ENCODE results near the gene DISC1.
"Not testable (repeated sequence)": the region's sequence is repeated elsewhere in the genome, so short reads cannot be mapped to it uniquely, and the experiment has no call there.

The DISC1 gene

DNA sequence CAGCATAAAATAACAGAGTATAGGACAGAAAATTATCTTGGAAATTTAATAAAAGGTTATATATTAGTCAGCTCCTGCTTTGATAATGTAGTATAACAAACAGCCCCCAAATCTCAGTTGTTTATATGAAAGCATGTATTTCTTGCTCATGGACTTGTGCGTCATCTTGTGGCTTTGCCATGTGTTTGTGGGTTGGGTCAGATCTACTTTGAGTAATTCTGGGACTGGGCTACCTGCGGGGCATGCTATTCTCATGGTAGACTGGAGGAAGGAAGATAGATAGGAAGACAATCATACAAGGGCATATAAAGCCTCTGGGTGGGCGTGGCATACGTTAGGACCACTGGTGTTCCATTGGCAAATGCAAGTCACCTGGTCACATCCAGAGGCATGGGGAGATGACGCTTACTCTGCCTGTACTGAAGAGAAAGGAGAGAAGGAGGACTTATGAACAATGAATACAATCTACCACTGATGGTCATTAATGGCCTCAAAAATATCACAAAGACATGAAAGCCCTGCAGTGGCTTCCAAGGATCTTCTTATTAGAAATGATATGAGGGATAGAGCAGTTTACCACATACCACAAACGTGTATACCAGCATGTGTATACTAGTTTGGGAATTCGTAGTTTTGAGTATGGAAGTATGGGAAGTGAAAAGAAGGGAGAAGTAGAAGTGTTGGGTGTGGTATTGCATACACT, 267.0 kb downstream of the DISC1 start:
- DNase-seq (ENCODE audit: low spot score), result no peak

GRCh38 chr1:231896806-231897205, 270.2 kb downstream of the DISC1 start:
- no peak for DNase-seq (ENCODE audit: low spot score)

GRCh38 chr1:231899046-231899445, 272.5 kb downstream of the DISC1 start:
- DNase-seq (ENCODE audit: low spot score), result no peak

- DNase-seq (ENCODE audit: low spot score), result no peak
Observed at GRCh38 chr1:231899713-231900435, 273.3 kb downstream of the DISC1 start.

DNA sequence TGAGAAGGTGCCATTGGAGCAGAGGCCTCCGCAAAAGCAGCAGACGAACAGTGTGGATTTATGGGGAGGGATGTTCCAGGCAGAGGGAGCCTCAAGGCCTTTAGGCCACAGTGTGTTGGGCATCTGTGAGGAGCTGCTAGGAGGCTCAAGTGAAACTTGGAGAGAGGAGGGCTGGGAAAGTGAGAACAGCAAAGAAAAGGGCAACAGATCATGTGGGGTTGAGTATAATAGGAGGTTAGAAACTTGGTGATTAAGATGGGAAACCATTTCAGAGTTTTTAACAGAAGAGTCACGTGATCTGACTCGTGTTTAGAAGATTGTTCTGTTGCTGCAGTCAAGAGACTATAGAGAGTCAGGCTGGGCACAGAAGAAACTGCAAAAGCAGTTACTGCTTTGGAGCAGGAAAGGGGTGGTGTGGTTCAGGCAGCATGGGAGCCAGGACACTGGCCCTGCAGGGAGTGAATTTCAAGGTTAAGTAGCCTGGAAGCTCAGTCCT, 277.0 kb downstream of the DISC1 start:
- DNase-seq (ENCODE audit: low spot score), result no peak

GRCh38 chr1:231907310-231907709, 280.7 kb downstream of the DISC1 start:
- DNase-seq (ENCODE audit: low spot score), result not testable (repeated sequence)

DNA sequence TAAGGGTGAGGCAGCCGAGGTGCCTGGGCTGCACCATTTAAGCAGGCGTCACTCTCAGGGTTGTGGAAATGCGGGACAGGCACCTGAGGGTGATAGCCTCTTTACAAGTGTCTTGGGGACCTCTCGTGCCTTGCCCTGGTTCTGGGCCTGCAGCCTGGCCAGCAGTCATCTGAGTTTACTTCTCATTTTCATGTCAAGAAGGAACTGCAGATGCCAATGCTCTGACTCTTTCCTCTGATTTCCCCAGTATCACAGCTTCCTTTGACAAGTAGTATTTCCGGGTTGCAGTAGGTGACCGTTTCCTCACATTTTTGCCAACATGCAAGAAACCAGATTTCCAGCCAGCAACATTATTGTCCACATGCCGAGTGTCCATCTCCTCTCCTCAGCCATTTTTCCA, 286.9 kb downstream of the DISC1 start:
- no peak for DNase-seq (ENCODE audit: low spot score)

GRCh38 chr1:231918239-231919015, 291.8 kb downstream of the DISC1 start:
- DNase-seq (ENCODE audit: low spot score), result no peak

DNA sequence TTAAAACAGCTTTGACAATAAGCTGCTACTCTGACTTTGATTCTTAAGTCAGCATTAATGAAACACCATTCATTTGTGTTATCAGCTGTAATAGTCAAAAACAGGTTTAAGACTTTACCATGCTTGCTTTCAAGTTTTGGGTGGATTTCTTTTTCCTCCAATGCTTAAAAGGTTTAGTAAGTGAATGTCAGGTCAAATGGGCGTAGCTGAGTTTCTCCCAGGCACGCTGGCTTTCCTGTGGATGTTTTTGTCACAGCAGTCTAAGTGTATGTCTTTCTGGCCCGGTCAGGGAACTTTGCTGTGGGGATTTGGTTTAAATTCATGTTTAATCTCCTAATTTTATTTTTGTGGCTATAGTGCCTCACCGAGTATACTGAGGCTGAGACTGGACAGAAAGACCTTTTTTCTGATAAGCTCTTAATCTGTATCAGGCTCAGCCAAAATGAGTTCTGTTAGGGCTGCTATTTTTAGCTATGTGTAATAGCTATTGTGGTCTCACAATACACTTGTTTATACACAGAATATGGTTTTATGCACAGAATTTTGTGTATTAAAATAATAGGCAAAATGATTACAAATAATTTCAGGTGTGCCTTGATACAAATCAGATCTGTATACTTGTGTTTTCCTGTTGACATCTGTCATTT, 292.8 kb downstream of the DISC1 start:
- DNase-seq (ENCODE audit: low spot score), result no peak

DNA sequence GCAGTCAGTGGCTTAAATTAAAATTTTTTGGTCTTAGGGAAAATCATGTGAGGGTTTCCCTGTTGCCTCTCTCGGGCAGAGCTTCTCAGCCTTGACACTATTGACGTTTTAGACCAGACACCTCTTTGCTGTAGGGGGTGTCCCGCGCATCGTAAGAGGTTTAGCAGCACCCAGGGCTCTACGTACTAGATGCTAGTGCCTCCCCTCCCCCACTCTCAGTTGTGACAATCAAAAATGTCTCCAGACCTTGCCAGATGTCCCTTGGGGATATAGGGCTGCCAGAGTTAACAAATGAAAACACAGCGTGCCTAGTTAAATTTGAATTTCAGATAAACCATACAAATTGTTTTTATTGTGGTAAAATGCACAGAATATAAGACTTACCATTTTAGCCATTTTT, 293.3 kb downstream of the DISC1 start:
- no peak for DNase-seq (ENCODE audit: low spot score)

GRCh38 chr1:231921646-231922345, 295.2 kb downstream of the DISC1 start:
- DNase-seq (ENCODE audit: low spot score), result no peak

DNA sequence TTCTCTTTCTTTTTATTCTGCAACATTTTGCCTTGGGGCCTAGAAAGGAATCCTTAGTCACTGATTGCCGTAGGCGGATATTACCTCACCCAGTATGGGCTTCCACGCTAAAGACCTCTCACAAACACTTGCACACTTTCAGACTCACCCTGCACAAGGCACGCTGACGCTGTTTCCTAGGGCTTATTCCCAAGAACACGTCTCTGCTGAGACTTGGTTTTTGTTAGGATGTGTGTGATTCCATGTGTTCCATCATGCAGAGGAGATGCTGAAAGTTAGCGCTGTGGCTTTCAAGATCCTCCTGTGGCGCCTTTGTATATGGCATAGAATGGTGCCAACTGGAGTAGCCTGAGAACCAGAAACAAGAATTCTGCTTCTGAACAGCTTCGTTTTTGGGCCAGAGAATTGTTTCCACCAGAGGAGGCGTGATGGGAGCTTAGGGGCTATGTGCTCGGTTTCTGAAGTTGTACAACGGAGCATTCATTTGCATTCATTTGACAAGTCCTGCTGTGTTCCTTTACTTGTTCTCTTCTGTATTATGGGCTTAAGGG, 297.0 kb downstream of the DISC1 start:
- peak; percentile 9 for DNase-seq (ENCODE audit: low spot score)

GRCh38 chr1:231924180-231924579, 297.6 kb downstream of the DISC1 start:
- DNase-seq (ENCODE audit: low spot score), result no peak

DNA sequence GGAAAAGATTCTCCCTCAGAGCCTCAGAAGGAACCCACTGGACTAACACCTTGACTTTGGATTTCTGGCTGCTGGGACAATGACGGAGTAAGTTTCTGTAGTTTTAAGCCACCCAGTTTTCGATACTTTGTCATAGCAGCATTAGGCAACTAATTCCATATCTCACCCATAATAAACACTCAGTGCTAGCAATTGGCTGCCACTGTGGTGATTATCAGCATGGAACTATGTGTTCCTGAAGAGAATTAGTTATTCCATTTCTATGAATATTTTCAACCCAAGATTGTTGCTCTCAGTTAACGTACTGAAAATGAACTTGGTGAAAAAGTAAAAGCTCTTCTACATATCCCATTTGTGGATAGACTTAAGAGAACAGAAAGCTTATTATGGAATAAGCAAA, 299.3 kb downstream of the DISC1 start:
- DNase-seq (ENCODE audit: low spot score), result no peak

DNA sequence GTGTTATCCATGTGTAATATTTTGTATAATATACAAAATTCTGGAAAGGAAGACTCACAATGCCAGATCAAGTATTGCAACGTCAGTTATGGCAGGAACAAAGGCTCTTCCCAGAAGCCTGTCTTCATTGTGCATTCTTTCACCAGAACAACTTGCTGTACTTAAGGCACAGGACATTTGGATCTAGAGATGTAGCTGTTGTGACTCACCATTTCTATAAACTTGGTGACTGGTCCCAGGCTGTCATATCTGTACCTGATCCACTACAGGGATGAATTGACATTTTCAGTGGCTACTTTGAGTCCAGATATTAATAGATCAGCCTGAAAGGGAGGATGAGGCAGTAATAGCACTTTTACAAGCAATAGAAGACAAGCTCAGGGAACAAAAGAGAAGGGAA, 299.8 kb downstream of the DISC1 start:
- no peak for DNase-seq (ENCODE audit: low spot score)

DNA sequence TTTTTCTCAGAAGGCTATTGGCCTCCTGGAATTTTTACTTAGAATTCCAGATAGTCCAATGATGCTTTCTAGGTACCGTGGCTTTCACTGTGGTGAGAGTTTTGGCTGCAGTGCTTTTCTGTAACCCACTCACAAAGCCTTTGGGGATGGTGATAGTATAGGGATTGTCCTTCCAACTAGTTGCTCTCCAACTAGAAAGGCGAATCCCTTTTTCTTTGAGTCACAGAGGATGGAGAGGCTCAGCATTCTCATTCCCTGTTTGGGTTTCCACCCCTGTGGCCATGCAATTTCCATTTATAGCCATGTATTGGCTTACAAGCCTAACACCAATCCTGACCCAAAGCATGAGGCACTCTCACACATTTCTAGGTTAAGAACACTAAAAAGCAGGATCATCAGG, 300.3 kb downstream of the DISC1 start:
- no peak for DNase-seq (ENCODE audit: low spot score)

DNA sequence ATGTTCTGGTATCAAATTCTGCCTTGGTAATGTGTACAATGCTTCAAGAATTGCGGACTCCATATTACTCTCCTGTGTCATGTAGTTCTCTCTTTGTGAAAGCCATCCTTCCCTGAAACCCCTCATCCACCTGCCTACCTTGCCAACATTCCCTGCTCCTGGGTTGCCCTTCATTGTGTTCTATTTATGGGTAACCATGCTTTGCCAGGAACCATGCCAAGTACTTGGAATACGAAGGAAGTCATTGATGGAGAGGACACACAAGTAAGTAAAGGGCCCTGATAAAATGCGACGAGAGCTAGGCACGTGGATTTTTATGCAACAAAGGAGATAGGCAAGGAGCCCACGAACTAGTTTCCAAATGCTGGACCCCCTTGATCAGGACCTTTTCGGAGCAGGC, 300.8 kb downstream of the DISC1 start:
- DNase-seq (ENCODE audit: low spot score), result no peak

DNA sequence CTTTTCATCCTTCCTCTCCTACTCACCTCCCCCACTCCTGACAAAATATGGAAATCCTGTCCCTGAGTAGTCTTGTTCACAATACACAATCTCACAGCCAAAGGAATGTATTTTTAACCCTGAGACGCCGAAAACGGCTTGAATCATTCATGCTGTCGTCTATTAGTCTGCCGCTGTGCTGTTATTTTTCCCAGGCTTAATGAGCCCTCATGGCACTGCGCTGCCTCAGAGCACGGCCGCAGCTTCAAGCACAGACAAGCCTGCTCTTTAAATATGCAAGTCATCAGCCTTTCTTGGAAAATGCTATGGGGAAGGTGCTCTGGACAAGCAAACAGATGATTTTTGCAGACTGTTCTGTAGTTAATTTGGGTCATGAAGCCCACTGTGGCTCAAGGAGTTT, 302.7 kb downstream of the DISC1 start:
- DNase-seq (ENCODE audit: low spot score), result no peak

GRCh38 chr1:231930257-231930947, 303.8 kb downstream of the DISC1 start:
- DNase-seq (ENCODE audit: low spot score), result no peak

DNA sequence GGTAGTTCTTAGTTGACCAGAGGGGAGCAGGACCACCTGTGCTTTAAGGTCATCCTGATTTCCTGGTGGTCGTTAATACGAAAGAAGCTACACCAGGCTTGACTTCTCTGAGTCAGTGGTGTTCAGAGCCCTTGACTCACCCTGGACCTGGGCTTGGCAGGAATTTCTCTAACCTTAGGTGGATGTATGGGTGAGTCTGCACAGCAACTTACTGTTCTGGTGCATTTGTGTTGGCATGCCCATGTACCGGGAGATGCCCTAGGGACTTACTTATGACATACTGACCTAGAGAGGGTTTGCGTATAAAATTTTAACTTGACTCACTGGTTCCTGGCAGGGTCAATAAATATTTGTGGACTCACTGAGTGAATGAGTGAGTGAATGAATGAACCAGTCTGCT, 304.6 kb downstream of the DISC1 start:
- DNase-seq (ENCODE audit: low spot score), result no peak
